ENCODE measurements around the gene LKAAEAR1.
"Not testable (repeated sequence)": the region's sequence is repeated elsewhere in the genome, so short reads cannot be mapped to it uniquely, and the experiment has no call there.

The LKAAEAR1 gene

GRCh38 chr20:64096535-64096934, 12.3 kb upstream of the LKAAEAR1 start:
- no peak for DNase-seq

- DNase-seq: no peak
These were observed 11.7 kb upstream of the LKAAEAR1 start for GRCh38 chr20:64095927-64096326.

- no peak for DNase-seq
These were observed 11.3 kb upstream of the LKAAEAR1 start for GRCh38 chr20:64095455-64095854.

GRCh38 chr20:64093013-64093503, 8.9 kb upstream of the LKAAEAR1 start:
- DNase-seq: no peak

GRCh38 chr20:64092258-64093012, 8.2 kb upstream of the LKAAEAR1 start:
- peak in 1 of 2 experiments; percentile 60 for DNase-seq

GRCh38 chr20:64091770-64092169, 7.6 kb upstream of the LKAAEAR1 start:
- DNase-seq: peak in 1 of 2 experiments; percentile 67

- no peak for DNase-seq
These were observed 7.1 kb upstream of the LKAAEAR1 start for GRCh38 chr20:64091340-64091739.

GRCh38 chr20:64090165-64090564, 6.0 kb upstream of the LKAAEAR1 start:
- peak in 1 of 2 experiments; percentile 62 for DNase-seq

GRCh38 chr20:64088586-64088985, 4.4 kb upstream of the LKAAEAR1 start:
- not testable (repeated sequence) for DNase-seq

- not testable (repeated sequence) for DNase-seq
These were observed 3.1 kb upstream of the LKAAEAR1 start for GRCh38 chr20:64087226-64087825.

GRCh38 chr20:64086801-64087200, 2.6 kb upstream of the LKAAEAR1 start:
- DNase-seq: no peak

GRCh38 chr20:64084685-64085152, 521 bp upstream of the LKAAEAR1 start:
- DNase-seq: peak in 1 of 2 experiments; percentile 51

- peak; percentile 43 to 93 for DNase-seq
These were observed 807 bp downstream of the LKAAEAR1 start for GRCh38 chr20:64083378-64083803.

GRCh38 chr20:64082820-64083377, 1.3 kb downstream of the LKAAEAR1 start:
- no peak for DNase-seq

GRCh38 chr20:64082126-64082731, 2.0 kb downstream of the LKAAEAR1 start:
- no peak for DNase-seq

GRCh38 chr20:64081624-64081964, 2.6 kb downstream of the LKAAEAR1 start:
- no peak for DNase-seq

GRCh38 chr20:64080813-64081623, 3.2 kb downstream of the LKAAEAR1 start:
- no peak for DNase-seq

GRCh38 chr20:64080013-64080812, 4.0 kb downstream of the LKAAEAR1 start, which contains the start of gene OPRL1:
Gene OPRL1, plus strand, starts transcription at chr20:64080082. Its CDS starts 12,639 bp downstream, at chr20:64092721.
- DNase-seq: peak in 1 of 2 experiments; percentile 68

- DNase-seq: peak in 1 of 2 experiments; percentile 91
These were observed 4.8 kb downstream of the LKAAEAR1 start, which contains the start of gene RGS19 for GRCh38 chr20:64079273-64080012. Gene RGS19, minus strand, starts transcription at chr20:64079518. Its CDS starts 2,632 bp downstream, at chr20:64076886.

- DNase-seq: no peak
These were observed 5.3 kb downstream of the LKAAEAR1 start for GRCh38 chr20:64078934-64079272.

All from NCI-H526 (cell line).